ENCODE results near the gene TRAPPC3L. TPM values are rescaled to one million over a fixed set of nuclear protein-coding genes. Genes with fewer than 3 reads are reported as not detected.

TRAPPC3L gene
- total RNA-seq, 1 experiment from 2014 or later, result not detected

DNA sequence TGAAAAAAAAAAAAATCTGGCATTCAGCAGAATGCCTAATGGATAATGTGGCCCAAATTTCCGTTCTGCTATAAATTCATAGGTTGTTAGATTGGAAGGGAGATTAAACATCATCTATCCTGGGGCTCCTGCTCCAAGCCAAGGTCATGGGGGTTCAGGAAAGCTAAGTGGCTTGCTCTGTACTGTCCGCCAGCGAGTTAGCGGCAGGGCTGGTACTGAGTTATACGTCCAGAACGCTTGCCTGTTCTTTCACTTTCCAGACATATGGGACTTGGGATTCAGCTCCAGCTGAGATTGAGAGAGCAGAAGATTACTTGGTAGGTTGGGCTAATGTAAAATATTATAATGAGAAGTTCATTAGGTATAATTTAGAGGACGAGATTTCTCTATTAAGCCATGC is 26.7 kb upstream of the TRAPPC3L start:
- no peak overlapping the region for H3T11ph ChIP-seq (ENCODE audit: low read length)
- WGBS (ENCODE audit: extremely low coverage, insufficient read length, low lambda C conversion rate), result no CpG with 5 or more reads among the region's 7 CpGs
- H3K4me1 ChIP-seq (ENCODE audit: insufficient read depth, low read length), result peaks cover 2% of the 10 kb centered on the region; the same call in 1 of the 2 replicates
- no peak overlapping the region for H2BK15ac ChIP-seq (ENCODE audit: low read depth, low read length)
- Mint-ChIP-seq H3K9me3 (no peaks in the 10 kb centered on the region), H3K36me3 (ENCODE audit: insufficient read depth in 1 of 3, low read depth in 3 of 3) (peaks cover 0 to 18% (median 0%) of the 10 kb centered on the region in 3 experiments; a peak in 4 of 7 replicates), H3K27ac (peak overlapping the region; percentile 32 to 97 (median 97); a peak in 4 of 7 replicates), H3K27me3 (ENCODE audit: low read depth) (peaks cover 4% of the 10 kb centered on the region; the same call in 1 of the 2 replicates), H3K4me1 (peaks cover 12 to 16% of the 10 kb centered on the region in 2 experiments), H3K4me3 (peak overlapping the region; percentile 99 to 100)
- no peak overlapping the region for H2BK12ac ChIP-seq (ENCODE audit: insufficient read length, low read depth, low read length)
- no peak for DNase-seq
- no peaks in the 10 kb centered on the region for H3K79me1 ChIP-seq (ENCODE audit: insufficient read depth, low read depth, low read length, poor library complexity, severe bottlenecking)
- H3K4me2 ChIP-seq (ENCODE audit: insufficient read depth, insufficient read length, low read length), result peak overlapping the region; percentile 97
- no peak overlapping the region for H4K5ac ChIP-seq (ENCODE audit: insufficient read length, low read depth, low read length)
- H4K20me1 ChIP-seq (ENCODE audit: control insufficient read depth, insufficient read depth, insufficient read length), result no peaks in the 10 kb centered on the region
- no peak overlapping the region for H2BK20ac ChIP-seq (ENCODE audit: low read depth, low read length, poor library complexity, severe bottlenecking)
- no peaks in the 10 kb centered on the region for H3K27me3 ChIP-seq (ENCODE audit: insufficient read depth, low read length)
- TF ChIP-seq, protein P1, sequence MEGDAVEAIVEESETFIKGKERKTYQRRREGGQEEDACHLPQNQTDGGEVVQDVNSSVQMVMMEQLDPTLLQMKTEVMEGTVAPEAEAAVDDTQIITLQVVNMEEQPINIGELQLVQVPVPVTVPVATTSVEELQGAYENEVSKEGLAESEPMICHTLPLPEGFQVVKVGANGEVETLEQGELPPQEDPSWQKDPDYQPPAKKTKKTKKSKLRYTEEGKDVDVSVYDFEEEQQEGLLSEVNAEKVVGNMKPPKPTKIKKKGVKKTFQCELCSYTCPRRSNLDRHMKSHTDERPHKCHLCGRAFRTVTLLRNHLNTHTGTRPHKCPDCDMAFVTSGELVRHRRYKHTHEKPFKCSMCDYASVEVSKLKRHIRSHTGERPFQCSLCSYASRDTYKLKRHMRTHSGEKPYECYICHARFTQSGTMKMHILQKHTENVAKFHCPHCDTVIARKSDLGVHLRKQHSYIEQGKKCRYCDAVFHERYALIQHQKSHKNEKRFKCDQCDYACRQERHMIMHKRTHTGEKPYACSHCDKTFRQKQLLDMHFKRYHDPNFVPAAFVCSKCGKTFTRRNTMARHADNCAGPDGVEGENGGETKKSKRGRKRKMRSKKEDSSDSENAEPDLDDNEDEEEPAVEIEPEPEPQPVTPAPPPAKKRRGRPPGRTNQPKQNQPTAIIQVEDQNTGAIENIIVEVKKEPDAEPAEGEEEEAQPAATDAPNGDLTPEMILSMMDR (conservative IDR thresholded peaks at IDR 0.05), result no peak
- H2AFZ ChIP-seq (ENCODE audit: low read length), result no peak overlapping the region
- no peak overlapping the region for H4K91ac ChIP-seq (ENCODE audit: insufficient read length, low read depth, low read length)
- no peak overlapping the region for H3K4ac ChIP-seq (ENCODE audit: low read depth, low read length)
- no peak overlapping the region for H3K27ac ChIP-seq (ENCODE audit: insufficient read length, low read depth, low read length)
- H2BK5ac ChIP-seq (ENCODE audit: insufficient read length, low read length), result no peak overlapping the region
- H3K9me3 ChIP-seq (ENCODE audit: control insufficient read depth, low read depth, low read length), result no peaks in the 10 kb centered on the region
- H3K56ac ChIP-seq (ENCODE audit: insufficient read length, low read depth, low read length), result no peak overlapping the region
- H3K14ac ChIP-seq (ENCODE audit: insufficient read depth, low read length), result no peak overlapping the region
- H3K23ac ChIP-seq (ENCODE audit: insufficient read length, low read depth, low read length), result no peak overlapping the region
- peaks cover 5% of the 10 kb centered on the region for H3K23me2 ChIP-seq (ENCODE audit: insufficient read length, low read depth, low read length, poor library complexity, severe bottlenecking)
- peaks cover 8% of the 10 kb centered on the region; the same call in 1 of the 2 replicates for H3K79me2 ChIP-seq (ENCODE audit: insufficient read depth, low read length)
- no peak overlapping the region for H2BK120ac ChIP-seq (ENCODE audit: low read depth, low read length, poor library complexity, severe bottlenecking)
- H4K8ac ChIP-seq (replicated peaks; ENCODE audit: insufficient read length, low read depth, low read length), result no peak overlapping the region
- no peak overlapping the region for H2AK5ac ChIP-seq (ENCODE audit: insufficient read length, low read length)
- H3K9ac ChIP-seq (ENCODE audit: extremely low read depth, insufficient read length, low read length), result peak overlapping the region; percentile 95
- no peak overlapping the region for H3K18ac ChIP-seq (ENCODE audit: insufficient read length, low read depth, low read length)

Measured in H9 (cell line).